H1 (cell line): ENCODE measurements around the gene PGAM2. TPM values are rescaled to one million over a fixed set of nuclear protein-coding genes. Genes with fewer than 3 reads are reported as not detected.

ENCODE experiments used
- CTCF ChIA-PET: fragments of 300-600 bp; sonication (Branson Sonifier 250); formaldehyde crosslinking; loops from one replicate; lab custom pipeline; 2021; ENCODE audit not compliant: partially characterized antibody; lab: Charles Lee
- POLR2A ChIA-PET: fragments of 300-600 bp; sonication (Branson Sonifier 250); formaldehyde crosslinking; loops from one replicate; lab custom pipeline; 2021; ENCODE audit warnings: inconsistent platforms; ENCODE audit not compliant: partially characterized antibody; lab: Charles Lee
- DNase-seq, 2 experiments: peaks; one replicate each; pipeline versions ENCODE4 v3.0.0 to v3.0.0-alpha.2; 2010 to 2022; ENCODE audit warnings: low spot score in 2 of 2, low read depth in 1 of 2, mixed read lengths in 1 of 2
- FAIRE-seq: peaks from 2 replicates; lab custom pipeline; 2011; peaks lifted over from hg19 to GRCh38; lab: Jason Lieb, UNC
- H2AFZ ChIP-seq: 2 replicates; pipeline ENCODE4 v1.8.1; 2012; ENCODE audit warnings: low read length, inconsistent platforms
- H2AK5ac ChIP-seq: 2 replicates; pipeline ENCODE4 v1.6.1; 2013; ENCODE audit warnings: low read depth, low read length
- H2BK120ac ChIP-seq: replicated peaks from 2 replicates; pipeline ENCODE3; 2013; ENCODE audit warnings: low read depth, low read length, inconsistent platforms
- H2BK12ac ChIP-seq: 2 replicates; pipeline ENCODE4 v1.6.1; 2013; ENCODE audit warnings: low read depth, low read length
- H2BK15ac ChIP-seq: 2 replicates; pipeline ENCODE4 v1.6.1; 2013; ENCODE audit warnings: low read length
- H2BK20ac ChIP-seq: 2 replicates; pipeline ENCODE4 v1.6.1; 2013; ENCODE audit warnings: low read length
- H2BK5ac ChIP-seq: 2 replicates; pipeline ENCODE4 v1.6.1; 2013; ENCODE audit warnings: low read depth, low read length
- H3K14ac ChIP-seq: 2 replicates; pipeline ENCODE4 v1.6.1; 2013; ENCODE audit warnings: inconsistent platforms; ENCODE audit not compliant: insufficient read length
- H3K18ac ChIP-seq: 2 replicates; pipeline ENCODE4 v1.6.1; 2013; ENCODE audit warnings: low read length; ENCODE audit errors: extremely low read depth
- H3K23ac ChIP-seq: 2 replicates; pipeline ENCODE4 v1.6.1; 2013; ENCODE audit warnings: inconsistent platforms; ENCODE audit not compliant: insufficient read length
- H3K23me2 ChIP-seq: 2 replicates; pipeline ENCODE4 v1.6.1; 2013; ENCODE audit warnings: low read depth, low read length
- H3K27ac ChIP-seq: 2 replicates; pipeline ENCODE4 v1.6.1; 2011; ENCODE audit warnings: low read depth, low read length, inconsistent platforms
- H3K27me3 ChIP-seq, 4 experiments: replicated peaks in 1 of 4; 1 replicate in 1 of 4; 2 replicates in 3 of 4; pipeline versions ENCODE4 v1.6.1 to v1.8.1; 2011 to 2013; ENCODE audit warnings: low read length in 3 of 4, mild to moderate bottlenecking in 3 of 4, inconsistent platforms in 2 of 4, mixed read lengths in 2 of 4, moderate library complexity in 1 of 4; ENCODE audit not compliant: control insufficient read depth in 3 of 4, insufficient read depth in 3 of 4; ENCODE audit errors: extremely low read depth in 1 of 4
- H3K36me3 ChIP-seq, 4 experiments: 2 replicates each; pipeline versions ENCODE4 v1.6.1 to v1.8.1; 2011 to 2013; ENCODE audit warnings: mild to moderate bottlenecking in 4 of 4, low read length in 3 of 4, moderate library complexity in 2 of 4, control low read depth in 1 of 4, inconsistent platforms in 1 of 4; ENCODE audit not compliant: insufficient read depth in 4 of 4, control insufficient read depth in 2 of 4
- H3K4ac ChIP-seq: replicated peaks from 2 replicates; pipeline ENCODE3; 2013; ENCODE audit warnings: low read length, low read depth, mixed read lengths, inconsistent platforms; ENCODE audit not compliant: insufficient read length
- H3K4me1 ChIP-seq, 4 experiments: replicated peaks in 1 of 4; 1 replicate in 1 of 4; 2 replicates in 3 of 4; pipeline versions ENCODE4 v1.6.1 to v1.8.1; 2011 to 2013; ENCODE audit warnings: low read length in 3 of 4, inconsistent platforms in 2 of 4, mixed read lengths in 1 of 4; ENCODE audit not compliant: insufficient read depth in 4 of 4, control insufficient read depth in 3 of 4
- H3K4me2 ChIP-seq, 2 experiments: 2 replicates each; pipeline versions ENCODE4 v1.6.1 to v1.8.1; 2011 to 2013; ENCODE audit warnings: low read depth in 2 of 2, low read length in 2 of 2, control low read depth in 1 of 2, inconsistent platforms in 1 of 2, mild to moderate bottlenecking in 1 of 2; ENCODE audit not compliant: insufficient read depth in 1 of 2
- H3K4me3 ChIP-seq, 4 experiments: fragments of 200-600, 300-600 bp in 1 of 4; sonication (generic), shearing (Covaris generic), sonication (Bioruptor Twin) in 1 of 4; 2 replicates each; pipeline versions ENCODE4 v1.5.1 to v1.8.1; 2011 to 2016; ENCODE audit warnings: low read length in 4 of 4, low read depth in 3 of 4, control low read depth in 2 of 4, inconsistent platforms in 2 of 4, mild to moderate bottlenecking in 2 of 4, mixed read lengths in 1 of 4, moderate library complexity in 1 of 4; ENCODE audit not compliant: insufficient read depth in 2 of 4; ENCODE audit errors: extremely low read depth in 1 of 4
- H3K56ac ChIP-seq: replicated peaks from 2 replicates; pipeline ENCODE3; 2013; ENCODE audit warnings: low read depth, mild to moderate bottlenecking, mixed read lengths, low read length, inconsistent platforms; ENCODE audit not compliant: insufficient read length
- H3K79me1 ChIP-seq: 2 replicates; pipeline ENCODE4 v1.6.1; 2013; ENCODE audit warnings: low read depth, low read length, control low read depth
- H3K79me2 ChIP-seq, 2 experiments: 2 replicates each; pipeline versions ENCODE4 v1.6.1 to v1.8.1; 2012 to 2013; ENCODE audit warnings: low read length in 2 of 2, mild to moderate bottlenecking in 2 of 2, inconsistent platforms in 1 of 2; ENCODE audit not compliant: insufficient read depth in 2 of 2, control insufficient read depth in 1 of 2
- H3K9ac ChIP-seq, 4 experiments: replicated peaks in 1 of 4; 1 replicate in 1 of 4; 2 replicates in 3 of 4; pipeline versions ENCODE4 v1.6.1 to v1.8.1; 2011 to 2013; ENCODE audit warnings: low read depth in 3 of 4, low read length in 3 of 4, control low read depth in 2 of 4, mild to moderate bottlenecking in 2 of 4, moderate library complexity in 2 of 4, inconsistent platforms in 1 of 4; ENCODE audit errors: extremely low read depth in 1 of 4
- H3K9me3 ChIP-seq, 2 experiments: 2 replicates each; pipeline versions ENCODE4 v1.6.1 to v1.8.1; 2012 to 2013; ENCODE audit warnings: mild to moderate bottlenecking in 2 of 2, moderate library complexity in 2 of 2, control low read depth in 1 of 2, inconsistent platforms in 1 of 2, low read depth in 1 of 2, low read length in 1 of 2, mixed read lengths in 1 of 2; ENCODE audit not compliant: insufficient read depth in 2 of 2
- H4K20me1 ChIP-seq, 2 experiments: replicated peaks in 1 of 2; 2 replicates each; pipeline versions ENCODE3 to v1.8.1; 2011 to 2013; ENCODE audit warnings: inconsistent platforms in 2 of 2, low read length in 2 of 2, mild to moderate bottlenecking in 1 of 2; ENCODE audit not compliant: insufficient read depth in 2 of 2, control insufficient read depth in 1 of 2
- H4K5ac ChIP-seq: 2 replicates; pipeline ENCODE4 v1.6.1; 2013; ENCODE audit warnings: low read length, low read depth, mixed read lengths, inconsistent platforms; ENCODE audit not compliant: insufficient read length
- H4K8ac ChIP-seq: 2 replicates; pipeline ENCODE4 v1.8.0; 2013; ENCODE audit warnings: mild to moderate bottlenecking, moderate library complexity, low read length, inconsistent platforms; ENCODE audit not compliant: insufficient read depth; ENCODE audit errors: extremely low read depth
- H4K91ac ChIP-seq: replicated peaks from 2 replicates; pipeline ENCODE3; 2013; ENCODE audit warnings: low read length, mixed read lengths, inconsistent platforms; ENCODE audit not compliant: insufficient read length
- BRCA1 ChIP-seq: IDR thresholded peaks from 2 replicates; pipeline ENCODE4 v1.6.1; 2012; ENCODE audit warnings: low read depth, low read length, improper control_type of control experiment
- CBX5 ChIP-seq: fragments of 300-800, 300-1000 bp; sonication (generic); IDR thresholded peaks from 2 replicates; pipeline ENCODE4 v1.7.1; 2016; ENCODE audit warnings: antibody characterized with exemption, low read length, low read depth
- CHD1 ChIP-seq: IDR thresholded peaks from 2 replicates; pipeline ENCODE4 v1.6.1; 2012; ENCODE audit warnings: low read depth, low read length, improper control_type of control experiment
- CREB1 ChIP-seq: IDR thresholded peaks from 2 replicates; pipeline ENCODE4 v1.6.1; 2012; ENCODE audit warnings: inconsistent platforms
- EZH2 ChIP-seq: fragments of 200-600 bp; sonication (generic); IDR thresholded peaks from 2 replicates; pipeline ENCODE4 v1.7.1; 2012; ENCODE audit warnings: low read depth, mild to moderate bottlenecking, moderate library complexity, low read length, inconsistent platforms; ENCODE audit not compliant: severe bottlenecking
- KDM5A ChIP-seq: fragments of 200-600 bp; IDR thresholded peaks from 2 replicates; pipeline ENCODE4 v1.7.1; 2012; ENCODE audit warnings: mild to moderate bottlenecking, low read length, inconsistent platforms, mixed read lengths
- MAFK ChIP-seq: IDR thresholded peaks from 2 replicates; pipeline ENCODE4 v1.6.1; 2012; ENCODE audit warnings: low read depth, mild to moderate bottlenecking, improper control_type of control experiment, low read length
- PHF8 ChIP-seq: fragments of 200-600 bp; sonication (generic); conservative IDR thresholded peaks from 2 replicates; pipeline ENCODE4 v1.7.1; 2012; ENCODE audit warnings: low read depth, mild to moderate bottlenecking, inconsistent platforms, low read length, moderate library complexity
- RFX5 ChIP-seq: IDR thresholded peaks from 2 replicates; pipeline ENCODE4 v1.6.1; 2011; ENCODE audit warnings: low read depth, low read length, improper control_type of control experiment, borderline replicate concordance
- SIRT6 ChIP-seq: IDR thresholded peaks from one replicate; pipeline ENCODE4 v1.7.1; 2012; ENCODE audit warnings: low read length, inconsistent platforms
- SP4 ChIP-seq: IDR thresholded peaks from 2 replicates; pipeline ENCODE4 v1.6.1; 2012; ENCODE audit warnings: low read length, inconsistent platforms
- TAF1 ChIP-seq: IDR thresholded peaks from 2 replicates; pipeline ENCODE4 v1.6.1; 2011; ENCODE audit warnings: mild to moderate bottlenecking, low read depth, low read length
- TEAD4 ChIP-seq: IDR thresholded peaks from 2 replicates; pipeline ENCODE4 v1.6.1; 2012; ENCODE audit warnings: low read depth, low read length, inconsistent platforms, mixed read lengths
- WGBS, 2 experiments: shearing (Covaris generic) in 1 of 2; methylation state at CpG; one replicate each; pipeline versions ENCODE4 v1.1.6 to v1.1.7; 2013 to 2015; ENCODE audit warnings: low lambda C conversion rate in 2 of 2, mixed read lengths in 2 of 2, inconsistent platforms in 1 of 2, low coverage in 1 of 2, missing lambda C conversion rate in 1 of 2; ENCODE audit not compliant: insufficient replicate concordance in 2 of 2, insufficient coverage in 1 of 2, insufficient read length in 1 of 2; ENCODE audit errors: extremely low coverage in 1 of 2, missing lambda C conversion rate in 1 of 2; 5-methylcytosine and 5-hydroxymethylcytosine counted together
- polyA plus RNA-seq, 7 experiments: library from polyadenylated mRNA; depleted of rRNA in 3 of 7; stranded (reverse) in 5 of 7; unstranded in 2 of 7; fragments of >200 nt in 5 of 7; fragments of 200-250 nt in 2 of 7; gene quantifications; 1 replicate in 5 of 7; 2 replicates in 1 of 7; 4 replicates in 1 of 7; pipeline versions ENCODE4 v1.2.1 to v1.2.3, GENCODE V29; 2011 to 2013; ENCODE audit warnings: missing spikeins in 2 of 7, mixed read lengths in 2 of 7
- total RNA-seq: library from RNA; stranded (reverse); fragmentation: NEBNext Ultra II Directional; extraction: Animal tissue kit (Norgen Biotek cat#: 25700); gene quantifications from 2 replicates; pipeline ENCODE4 v1.2.1, GENCODE V29; 2021

PGAM2 gene
- total and polyA plus RNA-seq, 2 of the 8 experiments (the other 6 are each of a cell fraction or from before 2014, with no cell fraction given) = 2.1 to 2.9 TPM

- no peak for FAIRE-seq
- H3K4me3 ChIP-seq = no peak overlapping the region
- no peak for TF ChIP-seq RFX5
- TF ChIP-seq BRCA1 = no peak
- no peak for TF ChIP-seq CBX5
- no peak for TF ChIP-seq TAF1
- no peak for TF ChIP-seq CREB1
- TF ChIP-seq MAFK = no peak
- no peak for TF ChIP-seq EZH2
- TF ChIP-seq SIRT6 = no peak
- no peak for TF ChIP-seq PHF8
- no peak for TF ChIP-seq TEAD4
- no peak for TF ChIP-seq SP4
- no peak for TF ChIP-seq KDM5A
- TF ChIP-seq CHD1 = no peak
Observed at GRCh38 chr7:44110719-44111635, 45.6 kb upstream of the PGAM2 start.

More at GRCh38 chr7:44110719-44111635, 45.6 kb upstream of the PGAM2 start:
- H3K4me1 ChIP-seq = peaks cover 0 to 2% (median 0%) of the 10 kb centered on the region in 4 experiments; a peak in 1 of 7 replicates
- no peak overlapping the region for H3K14ac ChIP-seq
- H4K5ac ChIP-seq = no peak overlapping the region
- H2BK120ac ChIP-seq = no peak overlapping the region
- H2AFZ ChIP-seq = no peak overlapping the region
- no peak overlapping the region for H3K27ac ChIP-seq
- no peak overlapping the region for H3K4me2 ChIP-seq
- no peak overlapping the region for H3K23ac ChIP-seq
- no peak overlapping the region for H2BK15ac ChIP-seq
- peaks cover 5 to 26% (median 11%) of the 10 kb centered on the region in 4 experiments; a peak in 6 of 8 replicates for H3K36me3 ChIP-seq
- H3K27me3 ChIP-seq = no peaks in the 10 kb centered on the region
- H4K8ac ChIP-seq = no peak overlapping the region; the same call in 1 of the 2 replicates
- no peak overlapping the region for H2BK12ac ChIP-seq
- H3K4ac ChIP-seq = no peak overlapping the region
- H3K9me3 ChIP-seq = no peaks in the 10 kb centered on the region
- no peak overlapping the region for H3K18ac ChIP-seq
- H4K20me1 ChIP-seq = peaks cover 0 to 11% of the 10 kb centered on the region in 2 experiments
- no peaks in the 10 kb centered on the region for H3K79me1 ChIP-seq
- no peaks in the 10 kb centered on the region for H3K79me2 ChIP-seq
- H2AK5ac ChIP-seq = no peak overlapping the region
- H4K91ac ChIP-seq = no peak overlapping the region
- 92% methylated on average over 26 of the region's 27 CpGs; no CpG with 5 or more reads in 1 of the 2 experiments for WGBS, 2 experiments
- H3K9ac ChIP-seq = no peak overlapping the region
- no peak for DNase-seq
- H2BK20ac ChIP-seq = no peak overlapping the region
- H2BK5ac ChIP-seq = no peak overlapping the region
- POLR2A ChIA-PET = interaction anchor here (0.8 to 3.4 kb wide), 9 partner anchors 9 to 47 kb away, joined by 3 to 50 read pairs (median 4); partner anchors contain the start of gene POLD2
- CTCF ChIA-PET = interaction anchor here (0.8 to 2.6 kb wide), 9 partner anchors 9 to 91 kb away, joined by 3 to 10 read pairs (median 4); partner anchors contain the start of gene PGAM2
- H3K56ac ChIP-seq = no peak overlapping the region
- H3K23me2 ChIP-seq = no peaks in the 10 kb centered on the region
